Measurements from ENCODE around the gene DDX39B. TPM values are rescaled to one million over a fixed set of nuclear protein-coding genes. Genes with fewer than 3 reads are reported as not detected.
A peak's percentile ranks its signal among the peaks of the same experiment; 100 is the strongest.

Gene DDX39B
- total and polyA plus RNA-seq, 9 of the 15 experiments (the other 6 are each of a cell fraction or from before 2014, with no cell fraction given): 479 to 869 (median 592) TPM

DNA sequence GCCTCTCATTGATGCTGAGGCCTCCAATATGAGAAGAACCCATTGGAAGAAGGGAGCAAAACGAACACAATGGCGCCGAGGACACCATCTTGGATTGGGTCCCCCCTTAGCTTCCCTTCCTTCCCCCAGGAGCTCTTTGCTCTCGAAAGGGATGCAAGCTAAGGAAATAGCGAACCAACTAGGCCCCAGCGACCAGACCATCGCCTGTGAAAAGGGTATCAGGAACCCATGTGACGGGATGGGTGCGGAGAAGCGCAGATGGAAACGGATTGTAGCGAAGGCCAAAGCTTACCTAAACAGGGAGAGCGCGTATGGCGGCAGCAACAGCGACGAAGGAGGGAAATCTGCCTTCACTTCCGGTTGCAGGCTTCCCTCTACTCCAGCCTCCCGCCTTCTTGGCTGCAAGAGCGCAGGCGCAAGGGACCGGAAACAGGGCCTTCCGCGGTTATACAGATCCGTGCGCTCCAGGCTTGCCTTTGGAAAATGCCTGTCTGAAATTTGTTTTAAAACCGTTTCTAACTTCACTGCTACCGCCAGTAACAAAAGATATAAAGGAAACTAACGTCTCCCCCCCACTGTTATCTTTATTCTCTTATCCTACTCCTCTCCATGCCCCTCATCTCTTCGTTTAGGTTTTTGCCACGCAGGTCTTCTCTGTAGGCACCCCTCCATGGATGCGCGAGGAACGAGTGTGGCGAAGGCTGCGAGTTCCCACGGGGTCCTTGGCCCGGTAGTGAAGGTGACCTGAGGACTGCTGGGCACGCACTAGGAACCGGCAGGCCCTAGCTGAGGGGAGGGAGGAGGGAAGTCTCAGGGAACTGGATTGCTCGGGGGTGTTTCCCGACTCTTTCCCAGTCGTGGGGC, at the start of gene DDX39B (continued):
- TF ChIP-seq, protein P1, sequence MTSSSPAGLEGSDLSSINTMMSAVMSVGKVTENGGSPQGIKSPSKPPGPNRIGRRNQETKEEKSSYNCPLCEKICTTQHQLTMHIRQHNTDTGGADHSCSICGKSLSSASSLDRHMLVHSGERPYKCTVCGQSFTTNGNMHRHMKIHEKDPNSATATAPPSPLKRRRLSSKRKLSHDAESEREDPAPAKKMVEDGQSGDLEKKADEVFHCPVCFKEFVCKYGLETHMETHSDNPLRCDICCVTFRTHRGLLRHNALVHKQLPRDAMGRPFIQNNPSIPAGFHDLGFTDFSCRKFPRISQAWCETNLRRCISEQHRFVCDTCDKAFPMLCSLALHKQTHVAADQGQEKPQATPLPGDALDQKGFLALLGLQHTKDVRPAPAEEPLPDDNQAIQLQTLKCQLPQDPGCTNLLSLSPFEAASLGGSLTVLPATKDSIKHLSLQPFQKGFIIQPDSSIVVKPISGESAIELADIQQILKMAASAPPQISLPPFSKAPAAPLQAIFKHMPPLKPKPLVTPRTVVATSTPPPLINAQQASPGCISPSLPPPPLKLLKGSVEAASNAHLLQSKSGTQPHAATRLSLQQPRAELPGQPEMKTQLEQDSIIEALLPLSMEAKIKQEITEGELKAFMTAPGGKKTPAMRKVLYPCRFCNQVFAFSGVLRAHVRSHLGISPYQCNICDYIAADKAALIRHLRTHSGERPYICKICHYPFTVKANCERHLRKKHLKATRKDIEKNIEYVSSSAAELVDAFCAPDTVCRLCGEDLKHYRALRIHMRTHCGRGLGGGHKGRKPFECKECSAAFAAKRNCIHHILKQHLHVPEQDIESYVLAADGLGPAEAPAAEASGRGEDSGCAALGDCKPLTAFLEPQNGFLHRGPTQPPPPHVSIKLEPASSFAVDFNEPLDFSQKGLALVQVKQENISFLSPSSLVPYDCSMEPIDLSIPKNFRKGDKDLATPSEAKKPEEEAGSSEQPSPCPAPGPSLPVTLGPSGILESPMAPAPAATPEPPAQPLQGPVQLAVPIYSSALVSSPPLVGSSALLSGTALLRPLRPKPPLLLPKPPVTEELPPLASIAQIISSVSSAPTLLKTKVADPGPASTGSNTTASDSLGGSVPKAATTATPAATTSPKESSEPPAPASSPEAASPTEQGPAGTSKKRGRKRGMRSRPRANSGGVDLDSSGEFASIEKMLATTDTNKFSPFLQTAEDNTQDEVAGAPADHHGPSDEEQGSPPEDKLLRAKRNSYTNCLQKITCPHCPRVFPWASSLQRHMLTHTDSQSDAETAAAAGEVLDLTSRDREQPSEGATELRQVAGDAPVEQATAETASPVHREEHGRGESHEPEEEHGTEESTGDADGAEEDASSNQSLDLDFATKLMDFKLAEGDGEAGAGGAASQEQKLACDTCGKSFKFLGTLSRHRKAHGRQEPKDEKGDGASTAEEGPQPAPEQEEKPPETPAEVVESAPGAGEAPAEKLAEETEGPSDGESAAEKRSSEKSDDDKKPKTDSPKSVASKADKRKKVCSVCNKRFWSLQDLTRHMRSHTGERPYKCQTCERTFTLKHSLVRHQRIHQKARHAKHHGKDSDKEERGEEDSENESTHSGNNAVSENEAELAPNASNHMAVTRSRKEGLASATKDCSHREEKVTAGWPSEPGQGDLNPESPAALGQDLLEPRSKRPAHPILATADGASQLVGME (CRISPR knock-in tag; IDR thresholded peaks at IDR 0.05): peak; percentile 76
- TF ChIP-seq SREBF2 (CRISPR knock-in tag; IDR thresholded peaks at IDR 0.05) (peak; percentile 87; the same call in 1 of the 2 replicates), SAFB2 (IDR thresholded peaks at IDR 0.05; ENCODE audit: borderline replicate concordance, low read depth, low read length, severe bottlenecking) (no peak)
- TF ChIP-seq, protein P2, sequence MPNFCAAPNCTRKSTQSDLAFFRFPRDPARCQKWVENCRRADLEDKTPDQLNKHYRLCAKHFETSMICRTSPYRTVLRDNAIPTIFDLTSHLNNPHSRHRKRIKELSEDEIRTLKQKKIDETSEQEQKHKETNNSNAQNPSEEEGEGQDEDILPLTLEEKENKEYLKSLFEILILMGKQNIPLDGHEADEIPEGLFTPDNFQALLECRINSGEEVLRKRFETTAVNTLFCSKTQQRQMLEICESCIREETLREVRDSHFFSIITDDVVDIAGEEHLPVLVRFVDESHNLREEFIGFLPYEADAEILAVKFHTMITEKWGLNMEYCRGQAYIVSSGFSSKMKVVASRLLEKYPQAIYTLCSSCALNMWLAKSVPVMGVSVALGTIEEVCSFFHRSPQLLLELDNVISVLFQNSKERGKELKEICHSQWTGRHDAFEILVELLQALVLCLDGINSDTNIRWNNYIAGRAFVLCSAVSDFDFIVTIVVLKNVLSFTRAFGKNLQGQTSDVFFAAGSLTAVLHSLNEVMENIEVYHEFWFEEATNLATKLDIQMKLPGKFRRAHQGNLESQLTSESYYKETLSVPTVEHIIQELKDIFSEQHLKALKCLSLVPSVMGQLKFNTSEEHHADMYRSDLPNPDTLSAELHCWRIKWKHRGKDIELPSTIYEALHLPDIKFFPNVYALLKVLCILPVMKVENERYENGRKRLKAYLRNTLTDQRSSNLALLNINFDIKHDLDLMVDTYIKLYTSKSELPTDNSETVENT (CRISPR knock-in tag; IDR thresholded peaks at IDR 0.05): 0 out of 2 replicates have a peak, but pooled peaks have one; percentile 37
- TF ChIP-seq, protein P3, sequence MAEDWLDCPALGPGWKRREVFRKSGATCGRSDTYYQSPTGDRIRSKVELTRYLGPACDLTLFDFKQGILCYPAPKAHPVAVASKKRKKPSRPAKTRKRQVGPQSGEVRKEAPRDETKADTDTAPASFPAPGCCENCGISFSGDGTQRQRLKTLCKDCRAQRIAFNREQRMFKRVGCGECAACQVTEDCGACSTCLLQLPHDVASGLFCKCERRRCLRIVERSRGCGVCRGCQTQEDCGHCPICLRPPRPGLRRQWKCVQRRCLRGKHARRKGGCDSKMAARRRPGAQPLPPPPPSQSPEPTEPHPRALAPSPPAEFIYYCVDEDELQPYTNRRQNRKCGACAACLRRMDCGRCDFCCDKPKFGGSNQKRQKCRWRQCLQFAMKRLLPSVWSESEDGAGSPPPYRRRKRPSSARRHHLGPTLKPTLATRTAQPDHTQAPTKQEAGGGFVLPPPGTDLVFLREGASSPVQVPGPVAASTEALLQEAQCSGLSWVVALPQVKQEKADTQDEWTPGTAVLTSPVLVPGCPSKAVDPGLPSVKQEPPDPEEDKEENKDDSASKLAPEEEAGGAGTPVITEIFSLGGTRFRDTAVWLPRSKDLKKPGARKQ (CRISPR knock-in tag; IDR thresholded peaks at IDR 0.05): no peak
- TF ChIP-seq, protein P4, sequence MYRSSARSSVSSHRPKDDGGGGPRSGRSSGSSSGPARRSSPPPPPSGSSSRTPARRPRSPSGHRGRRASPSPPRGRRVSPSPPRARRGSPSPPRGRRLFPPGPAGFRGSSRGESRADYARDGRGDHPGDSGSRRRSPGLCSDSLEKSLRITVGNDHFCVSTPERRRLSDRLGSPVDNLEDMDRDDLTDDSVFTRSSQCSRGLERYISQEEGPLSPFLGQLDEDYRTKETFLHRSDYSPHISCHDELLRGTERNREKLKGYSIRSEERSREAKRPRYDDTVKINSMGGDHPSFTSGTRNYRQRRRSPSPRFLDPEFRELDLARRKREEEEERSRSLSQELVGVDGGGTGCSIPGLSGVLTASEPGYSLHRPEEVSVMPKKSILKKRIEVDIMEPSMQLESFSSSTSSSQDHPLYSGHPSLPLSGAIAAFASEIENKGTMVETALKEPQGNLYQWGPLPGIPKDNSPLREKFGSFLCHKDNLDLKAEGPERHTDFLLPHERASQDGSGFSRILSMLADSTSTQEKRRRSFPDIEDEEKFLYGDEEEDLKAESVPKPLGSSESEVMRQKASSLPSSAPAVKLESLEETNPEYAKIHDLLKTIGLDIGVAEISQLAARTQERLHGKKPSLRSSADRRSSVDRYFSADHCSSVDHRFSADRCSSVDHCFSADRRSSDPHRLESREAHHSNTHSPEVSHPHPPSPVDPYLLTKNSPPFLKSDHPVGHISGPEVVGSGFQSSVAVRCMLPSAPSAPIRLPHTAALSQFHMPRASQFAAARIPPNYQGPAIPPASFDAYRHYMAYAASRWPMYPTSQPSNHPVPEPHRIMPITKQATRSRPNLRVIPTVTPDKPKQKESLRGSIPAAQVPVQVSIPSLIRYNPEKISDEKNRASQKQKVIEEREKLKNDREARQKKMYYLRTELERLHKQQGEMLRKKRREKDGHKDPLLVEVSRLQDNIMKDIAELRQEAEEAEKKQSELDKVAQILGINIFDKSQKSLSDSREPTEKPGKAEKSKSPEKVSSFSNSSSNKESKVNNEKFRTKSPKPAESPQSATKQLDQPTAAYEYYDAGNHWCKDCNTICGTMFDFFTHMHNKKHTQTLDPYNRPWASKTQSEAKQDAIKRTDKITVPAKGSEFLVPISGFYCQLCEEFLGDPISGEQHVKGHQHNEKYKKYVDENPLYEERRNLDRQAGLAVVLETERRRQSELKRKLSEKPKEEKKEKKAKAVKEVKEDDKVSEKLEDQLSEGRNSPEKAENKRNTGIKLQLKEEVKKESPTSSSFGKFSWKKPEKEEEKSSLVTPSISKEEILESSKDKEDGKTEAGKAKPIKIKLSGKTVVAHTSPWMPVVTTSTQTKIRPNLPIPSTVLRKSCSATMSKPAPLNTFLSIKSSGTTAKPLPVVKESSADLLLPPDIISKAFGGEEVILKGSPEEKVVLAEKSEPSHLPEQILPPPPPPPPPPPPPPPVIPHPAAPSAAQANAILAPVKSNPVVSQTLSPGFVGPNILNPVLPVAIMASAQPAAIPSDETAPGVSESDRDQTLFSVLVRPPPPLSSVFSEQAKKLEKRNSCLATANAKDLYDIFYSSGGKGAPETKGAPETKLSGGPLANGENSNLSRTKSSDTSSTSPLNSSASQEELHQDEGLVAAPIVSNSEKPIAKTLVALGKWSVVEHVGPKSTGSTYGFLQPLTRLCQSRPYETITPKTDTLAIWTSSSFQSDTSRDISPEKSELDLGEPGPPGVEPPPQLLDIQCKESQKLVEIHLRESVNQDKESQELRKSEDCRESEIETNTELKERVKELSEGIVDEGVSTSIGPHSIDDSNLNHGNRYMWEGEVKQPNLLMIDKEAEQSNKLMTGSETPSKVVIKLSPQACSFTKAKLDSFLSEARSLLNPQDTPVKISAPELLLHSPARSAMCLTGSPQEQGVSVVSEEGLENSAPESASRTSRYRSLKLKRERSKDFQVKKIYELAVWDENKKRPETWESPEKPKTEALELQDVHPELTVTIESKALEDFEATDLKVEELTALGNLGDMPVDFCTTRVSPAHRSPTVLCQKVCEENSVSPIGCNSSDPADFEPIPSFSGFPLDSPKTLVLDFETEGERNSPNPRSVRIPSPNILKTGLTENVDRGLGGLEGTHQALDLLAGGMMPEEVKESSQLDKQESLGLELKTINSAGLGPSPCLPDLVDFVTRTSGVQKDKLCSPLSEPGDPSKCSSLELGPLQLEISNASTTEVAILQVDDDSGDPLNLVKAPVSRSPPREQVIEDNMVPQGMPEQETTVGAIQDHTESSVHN (IDR thresholded peaks at IDR 0.05; ENCODE audit: borderline replicate concordance in 1 of 2, low read depth in 1 of 2): peak in 1 of 2 experiments; percentile 100; a peak in 2 of 4 replicates
